Measurements from ENCODE around the gene APP.
"Not testable (repeated sequence)": the region's sequence is repeated elsewhere in the genome, so short reads cannot be mapped to it uniquely, and the experiment has no call there.

Gene APP

DNA sequence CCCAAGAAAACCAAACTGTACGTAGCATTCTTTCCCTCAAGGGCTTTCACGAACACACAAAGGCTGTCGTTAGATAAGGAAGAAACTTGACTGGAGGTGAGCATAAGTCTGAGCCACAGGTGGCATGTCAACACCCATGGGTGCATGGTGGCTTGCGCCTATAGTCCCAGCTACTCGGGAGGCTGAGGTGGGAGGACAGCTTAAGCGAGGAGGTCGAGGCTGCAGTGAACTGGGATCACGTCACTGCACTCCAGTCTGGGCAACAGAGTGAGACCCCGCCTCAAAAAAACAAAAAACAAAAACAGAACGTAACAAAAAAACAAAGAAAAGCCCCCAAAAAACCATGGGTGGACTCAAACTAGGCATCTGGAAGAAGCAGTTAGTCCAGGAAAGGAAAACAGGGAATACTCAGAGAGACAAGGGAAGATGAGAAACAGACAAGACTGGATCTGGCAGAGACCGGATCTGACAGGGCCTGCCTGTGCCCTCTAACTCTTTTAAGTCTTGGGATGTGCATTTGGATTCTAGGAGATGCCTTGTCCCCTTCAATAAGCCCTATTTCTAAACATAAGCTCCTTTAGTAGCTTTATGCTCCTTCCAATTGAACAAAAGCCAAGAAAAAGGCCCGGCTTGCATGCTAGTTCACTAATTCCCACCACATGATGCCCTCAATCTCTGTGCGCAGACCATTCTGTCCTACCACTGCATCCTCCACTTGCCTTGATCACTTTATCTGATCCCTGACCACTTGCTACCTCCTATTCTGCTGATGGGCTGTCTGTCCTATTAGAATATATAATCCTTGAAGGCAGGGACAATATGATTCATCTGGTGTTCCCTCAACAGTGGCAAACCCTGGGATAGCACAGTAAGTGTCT lies 73.8 kb downstream of the APP start:
- DNase-seq = no peak

GRCh38 chr21:26095131-26095530 lies 75.4 kb downstream of the APP start:
- DNase-seq = no peak

GRCh38 chr21:26093122-26093521 lies 77.4 kb downstream of the APP start:
- DNase-seq = no peak

GRCh38 chr21:26091480-26092018 lies 79.0 kb downstream of the APP start:
- DNase-seq = no peak

GRCh38 chr21:26089730-26090129 lies 80.8 kb downstream of the APP start:
- DNase-seq = no peak

DNA sequence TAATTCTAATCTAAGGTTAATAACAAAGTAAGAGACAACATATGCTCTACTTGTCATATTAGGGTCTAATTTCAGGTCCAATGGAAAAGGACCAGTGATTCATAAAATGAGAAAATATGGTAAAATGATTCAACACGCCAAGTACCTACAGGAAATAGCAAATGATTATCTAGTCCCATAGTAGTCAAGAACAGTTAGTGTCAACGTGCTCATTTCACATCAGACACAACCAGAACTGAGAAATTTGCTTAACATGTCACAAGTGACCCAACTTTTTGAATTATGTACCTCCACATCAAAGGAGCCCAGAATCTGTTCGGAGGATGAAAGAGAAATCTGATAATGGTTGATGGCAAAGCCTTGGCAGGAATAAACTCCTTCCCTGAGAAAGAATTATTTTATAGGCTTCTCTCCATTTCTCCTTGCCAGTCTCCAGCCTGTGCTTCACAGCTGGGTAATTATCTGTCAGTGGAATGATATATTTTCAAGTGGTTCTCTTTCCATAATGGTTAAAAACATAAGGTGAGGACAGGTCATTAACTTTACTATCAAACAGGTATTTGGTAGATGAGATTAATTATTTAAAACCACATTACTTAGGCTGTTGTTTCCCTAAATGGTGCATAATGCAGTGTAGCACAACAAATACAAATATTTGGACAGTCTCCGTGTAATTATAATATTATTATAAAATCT lies 83.2 kb downstream of the APP start:
- DNase-seq = no peak

GRCh38 chr21:26085882-26086281 lies 84.7 kb downstream of the APP start:
- DNase-seq = no peak

- no peak for DNase-seq
These were observed 85.4 kb downstream of the APP start for GRCh38 chr21:26085127-26085526.

- no peak for DNase-seq
These were observed 88.0 kb downstream of the APP start for GRCh38 chr21:26082549-26082948.

DNA sequence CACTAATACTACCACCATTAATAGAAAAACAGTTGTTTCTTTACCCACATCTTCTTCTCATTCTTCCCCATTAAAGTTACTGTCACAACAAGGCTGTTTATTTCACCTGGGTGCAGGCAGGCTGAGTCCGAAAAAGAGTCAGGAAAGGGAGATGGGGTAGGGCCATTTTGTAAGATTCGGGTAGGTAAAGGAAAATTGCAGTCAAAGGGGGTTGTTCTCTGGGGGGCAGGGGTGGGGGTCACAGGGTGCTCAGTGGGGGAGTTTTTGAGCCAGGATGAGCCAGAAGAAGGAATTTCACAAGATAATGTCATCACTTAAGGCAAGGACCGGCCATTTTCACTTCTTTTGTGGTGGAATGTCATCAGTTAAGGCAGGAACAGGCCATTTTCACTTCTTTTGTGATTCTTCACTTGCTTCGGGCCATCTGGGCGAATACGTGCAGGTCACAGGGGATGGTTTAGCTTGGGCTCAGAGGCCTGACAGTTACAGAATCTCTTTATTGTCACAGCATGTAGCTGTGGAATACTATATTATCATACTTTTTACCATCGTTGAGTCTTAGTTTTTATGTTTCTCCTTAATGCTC lies 89.3 kb downstream of the APP start:
- not testable (repeated sequence) for DNase-seq

DNA sequence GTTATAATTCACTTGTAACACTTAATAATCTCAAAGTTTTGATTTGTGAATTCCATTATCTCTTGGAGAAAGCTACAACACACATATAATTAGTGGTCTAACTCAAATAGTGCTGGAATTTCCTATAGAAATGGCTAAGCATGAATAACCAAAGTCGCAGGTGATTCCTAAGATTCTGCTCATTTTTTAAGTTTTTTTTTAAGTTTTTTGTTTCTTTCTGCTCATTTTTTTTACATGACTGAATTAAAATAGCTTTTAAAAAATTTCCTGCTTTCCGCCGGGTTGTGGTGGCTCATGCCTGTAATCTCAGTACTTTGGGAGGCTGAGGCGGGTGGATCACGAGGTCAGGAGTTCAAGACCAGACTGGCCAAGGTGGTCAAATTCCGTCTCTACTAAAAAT lies 90.4 kb downstream of the APP start:
- DNase-seq = no peak

- no peak for DNase-seq
These were observed 91.2 kb downstream of the APP start for GRCh38 chr21:26079366-26079765.

DNA sequence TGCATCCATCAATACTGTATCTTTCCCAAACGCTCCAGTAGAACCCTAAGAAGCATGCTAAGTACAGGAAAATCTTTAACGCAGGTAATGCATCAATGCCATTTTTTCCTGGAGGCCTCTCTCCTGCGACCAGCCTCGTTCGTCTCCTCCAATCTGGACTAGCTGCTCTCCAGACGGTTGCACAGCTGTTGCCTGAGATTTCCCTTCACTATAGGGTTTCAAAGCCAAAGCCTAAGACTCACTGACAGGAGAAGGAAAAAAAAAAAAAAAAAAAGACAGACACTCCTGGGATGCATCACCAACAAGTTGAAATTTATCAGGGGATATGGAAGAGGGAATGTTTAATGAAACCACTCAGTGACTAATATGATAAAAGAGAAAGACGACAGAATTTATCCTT lies 93.0 kb downstream of the APP start:
- no peak for DNase-seq

- DNase-seq = no peak
These were observed 97.6 kb downstream of the APP start for GRCh38 chr21:26072666-26073615.

DNA sequence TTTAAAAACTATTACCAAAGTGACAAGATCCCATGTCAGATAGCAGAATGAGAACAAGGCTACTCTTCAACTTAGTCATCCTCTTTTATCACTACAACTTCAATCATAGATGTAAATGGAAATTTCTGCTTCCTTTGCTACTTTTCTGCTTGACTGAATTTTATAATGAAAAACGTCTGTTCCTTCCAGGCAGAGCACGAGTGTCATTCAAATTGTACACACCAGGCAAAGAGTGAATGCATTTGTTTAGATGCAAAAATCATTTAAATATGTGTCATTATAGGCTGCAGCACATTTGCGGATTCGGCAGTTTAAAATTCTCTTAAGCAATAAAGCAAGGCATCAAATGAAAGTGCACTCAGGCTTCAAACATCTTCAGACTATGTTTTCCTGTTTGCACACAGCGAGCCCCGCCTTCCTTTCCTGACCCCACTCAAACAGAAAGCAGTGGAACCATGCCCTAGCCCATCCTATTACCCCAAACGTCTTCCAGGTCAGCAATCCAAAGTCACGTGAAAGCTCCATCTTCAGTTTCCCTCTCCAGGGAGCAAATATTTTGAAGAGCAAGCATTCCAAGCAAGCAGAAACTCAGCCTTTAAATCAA lies 99.6 kb downstream of the APP start:
- no peak for DNase-seq

DNA sequence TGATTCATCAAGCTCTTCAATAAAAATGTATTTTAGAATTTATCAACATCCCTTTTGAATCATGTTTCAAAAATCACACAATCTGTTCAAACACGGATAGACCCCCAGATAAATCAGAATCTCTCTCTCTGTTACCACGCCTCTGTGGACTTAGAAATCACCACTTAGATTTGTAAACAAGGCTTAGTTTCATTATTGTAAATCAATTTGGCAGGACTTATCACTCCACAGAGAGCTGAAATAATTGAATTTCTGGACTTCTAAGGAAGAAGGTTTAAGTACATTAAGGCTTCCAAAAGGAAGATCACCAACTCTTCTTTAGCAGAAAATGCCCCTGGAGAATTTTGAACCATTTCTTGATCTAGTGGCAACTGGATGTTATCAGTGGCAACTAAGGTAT lies 100.4 kb downstream of the APP start:
- no peak for DNase-seq

- DNase-seq = no peak
These were observed 101.8 kb downstream of the APP start for GRCh38 chr21:26068776-26069175.

DNA sequence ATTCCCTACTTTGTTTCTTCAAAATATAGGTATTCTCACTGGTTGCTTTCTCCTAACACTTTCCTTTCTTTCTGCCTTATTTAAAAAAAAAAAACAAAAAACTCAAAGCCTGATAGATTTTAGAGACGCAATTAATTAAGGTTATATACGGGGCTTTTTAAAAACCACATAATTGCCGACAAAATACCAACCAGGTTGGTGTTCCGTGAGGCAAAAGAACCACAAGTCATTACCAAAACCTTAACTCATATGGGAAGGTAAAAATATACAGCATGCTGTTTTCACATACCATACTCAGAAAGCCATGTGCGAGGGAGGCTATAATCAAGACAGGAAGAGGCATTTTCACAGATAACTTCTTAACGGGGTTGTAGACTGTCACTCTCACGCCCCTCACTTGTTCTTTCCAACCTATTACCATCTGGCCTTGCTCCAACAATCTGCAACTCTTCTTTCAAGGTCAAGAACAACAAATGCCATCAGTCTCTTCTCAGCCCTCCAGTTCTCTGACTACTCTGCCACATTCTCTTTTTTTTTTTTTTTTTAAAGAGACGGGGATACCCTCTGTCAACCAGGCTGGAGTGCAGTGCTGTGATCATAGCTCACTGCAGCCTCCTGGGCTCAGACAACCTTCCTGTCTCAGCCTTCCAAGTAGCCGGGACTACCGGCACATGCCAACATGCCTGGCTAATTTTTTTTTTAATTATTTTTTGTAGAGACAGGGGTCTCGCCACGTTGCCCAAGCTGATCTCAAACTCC lies 102.6 kb downstream of the APP start:
- DNase-seq = no peak

- no peak for DNase-seq
These were observed 106.1 kb downstream of the APP start for GRCh38 chr21:26064506-26064905.

DNA sequence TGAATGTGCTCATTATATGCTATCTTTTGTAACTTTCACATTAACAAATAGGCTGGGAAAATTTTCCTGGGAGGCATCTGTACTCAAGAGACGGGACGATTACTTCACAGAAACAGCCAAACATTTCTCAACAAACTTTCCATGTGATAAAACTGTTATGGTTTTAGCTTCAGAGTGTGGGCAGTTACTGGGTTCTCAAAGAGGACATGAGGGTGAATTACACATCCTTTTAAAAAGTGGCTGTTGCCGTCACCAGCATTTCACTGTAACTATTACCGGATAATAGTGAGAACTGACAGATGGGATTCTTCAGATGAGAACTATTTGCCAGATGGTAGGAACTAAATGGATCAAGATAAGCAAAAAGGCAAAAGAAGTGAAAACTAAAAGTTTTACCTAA lies 109.1 kb downstream of the APP start:
- DNase-seq = peak; percentile 90 to 98
